Heart left ventricle (tissue), 13 donors: ENCODE results near the gene LPCAT4.

Experiments
- CTCF ChIP-seq, 12 donors: fragments of 200-600 bp; sonication (generic) in 4 of 12; IDR thresholded peaks; one replicate each; pipeline versions ENCODE4 v1.5.0 to v1.8.0; 2018 to 2022; ENCODE audit warnings: antibody characterized with exemption in 12 of 12, mild to moderate bottlenecking in 5 of 12
- POLR2A ChIP-seq, 2 donors: fragments of 450-650 bp; IDR thresholded peaks; one replicate each; pipeline ENCODE4 v1.6.1; 2017; ENCODE audit warnings: antibody characterized with exemption in 2 of 2, mild to moderate bottlenecking in 2 of 2, moderate library complexity in 2 of 2
- donor health status: ischemic (EF 13 %, LVEDD 7.1; RV severe dilation, severe dysfunction).
- donor health status: DM: no; HTN: yes; CAD: no.
- donor health status: DM: no; HTN: no; CAD: no.
- donor health status: ischemic (EF 25% LVEDD 6.9; RV normal size, moderate dysfunction).
- donor health status: ischemic (EF 25% LVEDD 5.7; RV mildly dilated, moderate dysfunction).
- donor health status: ischemic (EF 35%, LVEDD 5.7; RV mildly dilated, moderate dysfunction).
- donor health status: nonischemic (EF 11% LVEDD 7.7; RV severe dilation, severe dysfunction).
- donor health status: DM: yes; HTN: yes; CAD: no.
- donor health status: PGD.
- donor health status: ischemic (EF 29% LVEDD 5.4; RV normal size, mild dysfunction).
- donor health status: nonischemic (EF 23%, LVEDD 6.1; RV moderate dilation, normal function).

DNA sequence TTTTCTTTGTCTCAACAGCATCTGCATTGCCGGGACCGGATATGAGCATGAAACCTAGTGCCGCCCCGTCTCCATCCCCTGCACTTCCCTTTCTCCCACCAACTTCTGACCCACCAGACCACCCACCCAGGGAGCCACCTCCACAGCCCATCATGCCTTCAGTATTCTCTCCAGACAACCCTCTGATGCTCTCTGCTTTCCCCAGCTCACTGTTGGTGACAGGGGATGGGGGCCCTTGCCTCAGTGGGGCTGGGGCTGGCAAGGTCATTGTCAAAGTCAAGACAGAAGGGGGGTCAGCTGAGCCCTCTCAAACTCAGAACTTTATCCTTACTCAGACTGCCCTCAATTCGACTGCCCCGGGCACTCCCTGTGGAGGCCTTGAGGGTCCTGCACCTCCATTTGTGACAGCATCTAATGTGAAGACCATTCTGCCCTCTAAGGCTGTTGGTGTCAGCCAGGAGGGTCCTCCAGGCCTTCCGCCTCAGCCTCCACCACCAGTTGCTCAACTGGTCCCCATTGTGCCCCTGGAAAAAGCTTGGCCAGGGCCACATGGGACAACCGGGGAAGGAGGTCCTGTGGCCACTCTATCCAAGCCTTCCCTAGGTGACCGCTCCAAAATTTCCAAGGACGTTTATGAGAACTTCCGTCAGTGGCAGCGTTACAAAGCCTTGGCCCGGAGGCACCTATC lies 18.9 kb downstream of the LPCAT4 start:
- TF ChIP-seq CTCF (IDR thresholded peaks at IDR 0.05): no peak
- no peak for TF ChIP-seq POLR2A (IDR thresholded peaks at IDR 0.05)
